HFF-Myc (cell line): ENCODE measurements around the gene HILPDA.

ENCODE experiments used
- DNase-seq: peaks from one replicate; pipeline ENCODE4 v3.0.0-alpha.2; 2011; ENCODE audit warnings: low read depth; ENCODE audit errors: extremely low read depth
- H3K4me3 ChIP-seq: replicated peaks from 2 replicates; pipeline ENCODE4 v1.5.1; 2011; ENCODE audit warnings: low read depth, mild to moderate bottlenecking, control low read depth, low read length
- CTCF ChIP-seq: IDR thresholded peaks from 2 replicates; pipeline ENCODE4 v1.5.1; 2012; ENCODE audit warnings: mild to moderate bottlenecking, low read depth, low read length, control low read depth; ENCODE audit errors: missing control alignments

Gene HILPDA

GRCh38 chr7:128455543-128456254, at the start of gene HILPDA:
Gene HILPDA (plus strand): TSS chr7:128455878. CDS start chr7:128457269, 1,391 bp downstream.
- TF ChIP-seq CTCF, result no peak
- peak within 1 kb of the TSS; percentile 96 for H3K4me3 ChIP-seq
- peak; percentile 62 for DNase-seq

- H3K4me3 ChIP-seq, result no peak overlapping the region
- TF ChIP-seq CTCF, result no peak
- DNase-seq, result no peak
Observed at GRCh38 chr7:128406314-128407232, 49.1 kb upstream of the HILPDA start.

GRCh38 chr7:128407233-128407589, 48.5 kb upstream of the HILPDA start:
- TF ChIP-seq CTCF, result no peak
- no peak for DNase-seq
- no peak overlapping the region for H3K4me3 ChIP-seq

GRCh38 chr7:128407751-128408708, 47.6 kb upstream of the HILPDA start:
- TF ChIP-seq CTCF, result no peak
- peak overlapping the region; percentile 59; the same call in 1 of the 2 replicates for H3K4me3 ChIP-seq
- no peak for DNase-seq

- H3K4me3 ChIP-seq, result peak overlapping the region; percentile 59
- DNase-seq, result no peak
- no peak for TF ChIP-seq CTCF
Observed at GRCh38 chr7:128408709-128409595, 46.7 kb upstream of the HILPDA start.
